Activated T-helper 17 cell treated with anti-CD3 and anti-CD28 coated beads, Interleukin-2, amount 50 U/mL, for 72 hours (primary cell): ENCODE results near the gene LAMA5. TPM values are rescaled to one million over a fixed set of nuclear protein-coding genes. Genes with fewer than 3 reads are reported as not detected.
"Not testable (repeated sequence)": the region's sequence is repeated elsewhere in the genome, so short reads cannot be mapped to it uniquely, and the experiment has no call there.

ENCODE experiments used
- ATAC-seq: fragments of 150-1000 bp; cut with Tn5 transposase; replicated peaks from 2 replicates; pipeline ENCODE4 v1.10.0; 2021; ENCODE audit warnings: mild to moderate bottlenecking, moderate library complexity
- H3K27ac Mint-ChIP-seq: one replicate; pipeline ENCODE4 v1.8.0; 2022; ENCODE audit warnings: mixed read lengths
- H3K27me3 Mint-ChIP-seq: one replicate; pipeline ENCODE4 v1.8.0; 2022; ENCODE audit warnings: mixed read lengths
- H3K36me3 Mint-ChIP-seq: one replicate; pipeline ENCODE4 v1.8.0; 2022; ENCODE audit warnings: low read depth, mild to moderate bottlenecking, mixed read lengths
- H3K4me1 Mint-ChIP-seq: one replicate; pipeline ENCODE4 v1.8.0; 2022; ENCODE audit warnings: mixed read lengths
- H3K4me3 Mint-ChIP-seq: one replicate; pipeline ENCODE4 v1.8.0; 2022; ENCODE audit warnings: mild to moderate bottlenecking, mixed read lengths
- H3K9me3 Mint-ChIP-seq: one replicate; pipeline ENCODE4 v1.8.0; 2022; ENCODE audit warnings: mixed read lengths
- total RNA-seq, 2 donors: library from RNA; stranded (reverse); gene quantifications; one replicate each; pipeline ENCODE4 v1.2.3, GENCODE V29; 2022

Gene LAMA5
- total RNA-seq, 2 donors from 2014 or later: 0.29 to 0.39 TPM

DNA sequence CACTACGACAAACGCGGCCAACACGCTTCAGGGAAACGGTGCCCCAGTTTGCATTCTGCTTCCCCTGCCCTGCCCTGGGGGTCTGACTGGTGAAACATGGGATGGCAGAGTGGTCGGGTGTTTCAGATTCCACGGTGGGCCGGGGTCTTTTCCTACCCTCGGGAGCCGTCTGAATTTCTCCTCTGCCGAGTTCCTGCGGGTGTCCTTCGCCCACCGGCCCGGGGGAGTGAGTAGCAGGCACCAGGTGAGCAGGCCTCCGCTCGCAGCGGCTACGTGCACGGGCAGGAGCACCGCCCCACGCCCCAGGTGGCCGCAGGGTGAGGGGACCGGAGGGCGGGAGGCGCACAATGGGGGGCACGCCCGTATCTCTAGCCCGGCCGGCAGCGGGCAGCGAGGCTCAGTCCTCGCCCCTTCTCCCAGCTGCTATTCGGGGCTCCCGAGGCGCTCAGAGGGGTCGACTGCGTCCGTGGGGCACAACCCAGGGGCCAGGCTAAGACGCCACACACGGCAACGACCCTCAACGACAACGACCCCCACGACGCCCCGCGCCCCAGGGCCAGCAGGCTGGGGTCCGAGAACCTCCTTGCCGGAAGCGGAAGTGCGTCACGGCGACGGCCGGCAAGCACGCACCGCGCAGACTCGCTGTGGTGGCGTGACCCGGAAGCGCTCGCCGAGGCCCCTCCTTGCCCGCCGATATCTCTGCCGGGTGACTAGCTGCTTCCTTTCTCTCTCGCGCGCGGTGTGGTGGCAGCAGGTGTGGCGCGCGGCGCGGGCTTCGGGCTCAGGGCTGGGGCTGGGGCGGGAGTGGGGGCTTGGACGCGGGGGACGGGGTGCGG, 19.5 kb upstream of the LAMA5 start, which contains the start of gene RPS21:
TSS of gene RPS21 (plus strand) at position 721 of the 836 bp plus-strand sequence. CDS start 236 bp downstream, outside the sequence.
- Mint-ChIP-seq H3K9me3 (no peaks in the 10 kb centered on the region), H3K4me1 (peaks cover 20% of the 10 kb centered on the region), H3K36me3 (peaks cover 53% of the 10 kb centered on the region), H3K27ac (peak within 1 kb of the TSS; percentile 94), H3K27me3 (no peaks in the 10 kb centered on the region), H3K4me3 (peak within 1 kb of the TSS; percentile 95)
- peak; percentile 96 for ATAC-seq

DNA sequence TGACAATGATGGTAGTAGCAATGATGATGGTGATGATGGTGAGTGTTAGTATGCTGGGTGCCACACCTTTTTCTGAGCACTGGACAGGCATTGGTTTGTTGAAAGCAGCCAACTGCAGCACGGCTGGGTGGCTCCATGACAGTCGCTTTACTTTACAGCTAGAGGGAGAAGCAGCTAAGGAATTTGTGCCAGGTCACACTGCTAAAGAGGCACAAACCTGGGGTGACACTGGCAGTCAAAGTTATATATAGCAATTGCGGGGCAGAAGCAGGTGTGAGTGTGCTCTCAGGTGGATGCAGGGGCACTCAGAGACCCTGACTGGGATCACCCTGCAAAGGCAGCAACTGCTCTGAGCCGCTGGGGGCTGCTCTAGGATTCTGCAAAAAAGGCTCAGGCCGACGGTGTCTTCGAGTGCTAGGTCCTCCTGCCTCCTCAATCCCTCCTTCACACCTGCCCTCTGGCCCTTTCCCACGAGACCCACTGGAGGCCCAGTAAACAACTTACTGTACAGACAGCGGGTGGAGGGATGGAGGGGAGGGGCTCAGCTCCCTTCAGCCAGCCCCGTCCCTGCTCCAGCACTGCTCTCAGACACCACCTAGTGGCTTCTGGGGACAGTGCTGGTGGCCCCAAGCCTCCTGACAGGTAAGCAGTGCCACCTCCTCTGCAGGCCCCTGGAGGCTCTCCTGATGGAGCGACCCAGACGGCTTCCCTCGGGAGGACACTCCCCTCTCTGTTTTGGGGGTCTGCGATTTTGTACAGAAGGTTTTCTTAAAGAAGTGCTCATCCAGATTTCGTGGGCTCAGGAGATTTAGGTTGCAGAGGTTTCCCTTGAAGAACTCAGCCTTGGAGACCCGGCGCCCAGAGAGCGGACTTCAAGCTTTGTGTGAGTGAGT, 15.4 kb upstream of the LAMA5 start:
- H3K4me3 Mint-ChIP-seq: no peak overlapping the region
- no peaks in the 10 kb centered on the region for H3K27me3 Mint-ChIP-seq
- no peaks in the 10 kb centered on the region for H3K9me3 Mint-ChIP-seq
- peaks cover 21% of the 10 kb centered on the region for H3K36me3 Mint-ChIP-seq
- H3K27ac Mint-ChIP-seq: no peak overlapping the region
- peaks cover 14% of the 10 kb centered on the region for H3K4me1 Mint-ChIP-seq
- peak; percentile 72 for ATAC-seq

- Mint-ChIP-seq H3K27me3 (no peaks in the 10 kb centered on the region), H3K27ac (no peak overlapping the region), H3K36me3 (peaks cover 14% of the 10 kb centered on the region), H3K4me1 (peaks cover 14% of the 10 kb centered on the region), H3K9me3 (no peaks in the 10 kb centered on the region), H3K4me3 (no peak overlapping the region)
- ATAC-seq: no peak
These were observed 14.7 kb upstream of the LAMA5 start for GRCh38 chr20:62381842-62382241.

DNA sequence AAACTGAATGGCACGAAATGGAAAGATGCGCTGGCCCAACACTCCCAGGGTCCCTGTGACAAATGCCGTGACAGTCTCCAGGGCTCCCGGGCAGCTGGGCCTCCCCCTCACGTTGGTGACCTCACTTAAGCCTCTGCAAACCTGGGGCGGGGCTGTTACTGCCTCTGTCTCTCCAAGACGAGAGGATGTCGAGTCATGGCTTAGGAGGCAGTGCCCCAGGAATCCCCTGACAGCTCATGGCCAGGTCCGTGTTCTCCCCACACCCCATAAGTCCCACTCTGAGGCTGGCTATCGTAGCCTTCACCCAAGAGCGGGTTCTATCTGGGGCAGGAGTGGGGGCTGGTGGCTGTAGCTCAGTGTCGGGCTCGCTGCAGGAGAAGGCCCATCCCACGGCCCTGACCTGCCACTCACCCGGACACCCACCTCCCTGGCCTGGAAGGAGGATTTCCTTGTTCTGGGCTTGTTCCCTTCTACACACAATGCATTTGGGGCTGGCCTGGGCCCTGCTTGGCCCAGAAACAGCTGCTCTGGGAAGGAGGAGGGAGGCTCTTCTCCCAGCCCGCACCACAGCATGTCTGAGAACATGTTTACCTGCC, 14.2 kb upstream of the LAMA5 start:
- Mint-ChIP-seq H3K9me3 (no peaks in the 10 kb centered on the region), H3K27ac (no peak overlapping the region), H3K4me1 (peaks cover 14% of the 10 kb centered on the region), H3K4me3 (no peak overlapping the region), H3K36me3 (peaks cover 12% of the 10 kb centered on the region), H3K27me3 (no peaks in the 10 kb centered on the region)
- ATAC-seq: no peak

DNA sequence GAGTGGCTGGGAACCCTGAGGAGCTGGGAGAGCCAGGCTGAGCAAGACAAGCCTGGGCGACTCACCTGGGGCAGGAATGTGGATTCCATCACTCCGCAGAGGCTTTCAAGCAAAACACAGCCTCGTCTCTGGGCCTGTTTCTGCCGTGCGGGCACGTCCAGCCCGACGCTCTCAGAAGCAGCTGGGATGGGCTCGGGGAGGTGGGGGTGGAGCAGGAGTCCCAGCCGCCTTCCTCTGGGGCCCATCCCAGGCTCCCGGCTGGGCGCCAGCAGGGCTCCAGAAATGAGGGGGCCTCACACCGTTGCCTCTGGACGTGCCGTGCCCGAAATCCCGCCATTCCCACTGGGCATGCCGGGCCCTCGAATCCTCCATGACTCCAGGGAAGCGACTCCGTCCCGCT, 11.1 kb upstream of the LAMA5 start:
- Mint-ChIP-seq H3K27me3 (peaks cover 4% of the 10 kb centered on the region), H3K36me3 (peaks cover 7% of the 10 kb centered on the region), H3K9me3 (no peaks in the 10 kb centered on the region), H3K4me1 (peaks cover 9% of the 10 kb centered on the region), H3K4me3 (no peak overlapping the region), H3K27ac (no peak overlapping the region)
- no peak for ATAC-seq

DNA sequence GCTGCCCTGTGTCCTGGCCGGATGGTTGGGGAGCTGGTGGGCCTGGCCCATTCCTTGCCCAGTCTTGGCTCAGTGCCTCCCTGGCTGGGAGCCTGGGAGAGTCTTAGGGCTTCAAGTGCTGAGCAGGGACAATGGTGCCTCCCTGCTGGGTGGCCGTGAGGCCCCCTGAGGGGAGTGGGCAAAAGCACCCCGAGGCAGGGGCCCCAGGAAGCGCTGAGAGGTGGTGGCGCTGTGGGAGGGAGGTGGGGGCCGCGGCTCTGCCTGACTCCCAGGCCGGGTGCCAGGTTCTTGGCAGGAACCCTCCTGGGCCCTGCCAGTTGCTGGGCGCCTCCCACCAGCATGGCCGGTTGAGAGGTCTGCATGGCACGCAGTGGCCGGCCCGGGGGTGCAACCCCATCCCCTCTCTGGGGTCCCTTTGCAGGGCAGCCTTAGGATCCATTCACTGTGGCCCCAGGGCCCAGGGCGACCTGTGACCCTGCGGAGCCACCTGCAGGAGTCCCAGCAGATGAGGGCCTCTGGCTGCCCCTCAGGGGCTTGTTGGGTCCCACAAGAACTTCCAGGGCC, 10.6 kb upstream of the LAMA5 start:
- Mint-ChIP-seq H3K4me3 (no peak overlapping the region), H3K4me1 (peaks cover 12% of the 10 kb centered on the region), H3K27me3 (peaks cover 9% of the 10 kb centered on the region), H3K9me3 (no peaks in the 10 kb centered on the region), H3K36me3 (peaks cover 7% of the 10 kb centered on the region), H3K27ac (no peak overlapping the region)
- no peak for ATAC-seq

DNA sequence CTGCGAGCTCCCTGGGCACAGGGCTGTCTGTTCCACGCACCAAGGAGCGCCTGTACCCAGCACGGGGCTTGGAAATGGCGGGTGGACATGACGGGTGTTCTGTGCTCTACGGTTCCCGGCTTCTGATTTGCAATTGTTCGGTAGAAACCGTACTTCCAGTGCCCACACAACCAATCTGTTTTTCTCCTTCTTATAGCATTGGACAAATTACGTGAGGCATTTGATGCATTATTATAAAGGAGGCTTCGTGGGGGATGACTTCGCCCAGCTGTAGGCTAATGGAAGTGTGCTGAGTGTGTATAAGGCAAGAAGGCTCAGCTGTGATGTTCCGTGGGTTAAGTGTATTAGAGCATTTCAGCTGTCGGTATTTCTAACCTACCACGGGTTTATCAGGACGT, 10.0 kb upstream of the LAMA5 start:
- H3K9me3 Mint-ChIP-seq: no peaks in the 10 kb centered on the region
- H3K4me1 Mint-ChIP-seq: peaks cover 10% of the 10 kb centered on the region
- H3K27me3 Mint-ChIP-seq: peaks cover 9% of the 10 kb centered on the region
- no peak overlapping the region for H3K27ac Mint-ChIP-seq
- ATAC-seq: no peak
- peaks cover 5% of the 10 kb centered on the region for H3K36me3 Mint-ChIP-seq
- no peak overlapping the region for H3K4me3 Mint-ChIP-seq

DNA sequence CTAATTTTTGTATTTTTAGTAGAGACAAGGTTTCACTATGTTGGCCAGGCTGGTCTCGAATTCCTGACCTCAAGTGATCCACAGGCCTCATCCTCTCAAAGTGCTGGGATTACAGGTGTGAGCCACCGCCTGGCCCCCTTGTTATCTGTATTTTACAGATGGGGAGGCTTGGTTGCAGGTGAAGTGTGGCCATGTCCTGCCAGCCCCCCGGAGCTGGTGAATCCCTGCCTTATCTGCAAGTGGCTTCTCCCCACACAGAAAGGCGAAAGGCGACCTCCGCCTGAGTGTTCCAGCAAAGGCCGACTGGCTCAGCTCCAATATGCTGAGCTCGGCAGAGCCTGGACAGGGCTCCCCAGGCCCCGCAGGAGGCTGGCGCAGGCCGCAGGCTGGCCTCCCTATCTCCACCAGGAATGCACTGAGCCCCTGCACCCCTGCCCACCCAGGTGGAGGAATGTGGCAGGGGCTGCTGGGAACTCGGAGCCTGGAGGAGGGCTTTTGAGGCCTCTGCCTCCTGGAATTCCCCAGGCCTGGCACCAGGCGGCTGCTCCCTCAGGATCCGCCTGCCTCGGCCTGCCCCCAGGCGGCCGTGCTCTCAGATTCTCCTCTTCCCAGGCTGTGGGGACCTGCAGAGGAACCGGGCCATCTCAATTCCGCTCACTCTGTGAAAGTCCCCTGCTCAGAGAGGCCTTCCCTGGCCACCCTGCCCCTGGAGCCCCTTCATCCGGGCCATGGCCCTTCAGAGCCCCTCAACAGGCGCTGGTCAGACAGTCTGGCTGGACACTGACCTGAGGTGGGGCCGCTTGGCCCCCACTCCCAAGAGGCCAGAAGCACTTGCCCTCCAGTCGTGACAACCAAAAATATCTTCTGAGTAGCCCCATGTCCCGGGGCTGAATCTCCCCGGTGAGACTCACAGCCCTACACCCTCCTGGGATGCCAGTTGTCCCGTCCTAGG, 9.3 kb upstream of the LAMA5 start:
- H3K27ac Mint-ChIP-seq: no peak overlapping the region
- no peak for ATAC-seq
- H3K9me3 Mint-ChIP-seq: no peaks in the 10 kb centered on the region
- no peaks in the 10 kb centered on the region for H3K36me3 Mint-ChIP-seq
- H3K4me3 Mint-ChIP-seq: no peak overlapping the region
- H3K4me1 Mint-ChIP-seq: peaks cover 6% of the 10 kb centered on the region
- peaks cover 9% of the 10 kb centered on the region for H3K27me3 Mint-ChIP-seq

DNA sequence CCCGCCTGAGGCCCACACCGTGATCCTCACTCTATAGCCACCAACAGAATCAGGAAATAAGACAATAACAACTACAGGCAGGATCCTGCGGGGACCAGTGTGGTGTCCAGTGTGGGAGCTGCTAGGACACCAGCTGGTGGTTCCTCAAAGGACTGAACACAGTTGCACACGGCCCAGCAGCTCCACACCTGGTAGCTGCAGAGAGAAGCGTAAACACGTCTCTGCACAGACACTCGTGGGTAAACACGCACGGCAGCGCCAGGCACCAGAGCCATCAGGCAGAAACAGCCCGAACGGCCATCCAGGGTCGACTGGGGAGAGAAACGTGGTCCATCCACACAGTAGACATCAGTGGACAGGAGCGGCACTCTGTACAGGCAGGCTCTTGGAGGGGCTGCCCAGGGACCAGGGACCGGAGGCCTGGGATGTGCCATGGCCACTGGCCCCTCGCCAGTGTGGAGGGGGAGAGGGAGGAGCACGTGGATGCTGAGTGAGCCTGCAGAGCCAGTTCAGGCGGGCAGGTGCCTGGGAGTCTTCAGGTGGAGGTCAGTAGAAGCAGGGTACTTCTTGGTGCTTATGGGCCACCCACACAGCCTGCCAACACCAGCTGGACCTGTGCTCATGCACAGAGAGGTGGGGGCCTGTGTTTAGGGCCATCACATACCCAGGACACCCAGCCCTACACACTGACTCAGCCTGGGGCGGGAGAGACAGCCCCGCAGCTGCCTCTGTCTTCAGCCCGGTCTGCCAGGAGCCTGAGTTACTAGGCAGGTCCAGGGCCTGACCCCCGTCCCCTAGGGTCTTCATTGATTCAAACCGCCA, 7.4 kb upstream of the LAMA5 start:
- peaks cover 6% of the 10 kb centered on the region for H3K4me1 Mint-ChIP-seq
- no peak for ATAC-seq
- H3K36me3 Mint-ChIP-seq: no peaks in the 10 kb centered on the region
- no peak overlapping the region for H3K4me3 Mint-ChIP-seq
- no peaks in the 10 kb centered on the region for H3K9me3 Mint-ChIP-seq
- peaks cover 10% of the 10 kb centered on the region for H3K27me3 Mint-ChIP-seq
- peak overlapping the region; percentile 55 for H3K27ac Mint-ChIP-seq

DNA sequence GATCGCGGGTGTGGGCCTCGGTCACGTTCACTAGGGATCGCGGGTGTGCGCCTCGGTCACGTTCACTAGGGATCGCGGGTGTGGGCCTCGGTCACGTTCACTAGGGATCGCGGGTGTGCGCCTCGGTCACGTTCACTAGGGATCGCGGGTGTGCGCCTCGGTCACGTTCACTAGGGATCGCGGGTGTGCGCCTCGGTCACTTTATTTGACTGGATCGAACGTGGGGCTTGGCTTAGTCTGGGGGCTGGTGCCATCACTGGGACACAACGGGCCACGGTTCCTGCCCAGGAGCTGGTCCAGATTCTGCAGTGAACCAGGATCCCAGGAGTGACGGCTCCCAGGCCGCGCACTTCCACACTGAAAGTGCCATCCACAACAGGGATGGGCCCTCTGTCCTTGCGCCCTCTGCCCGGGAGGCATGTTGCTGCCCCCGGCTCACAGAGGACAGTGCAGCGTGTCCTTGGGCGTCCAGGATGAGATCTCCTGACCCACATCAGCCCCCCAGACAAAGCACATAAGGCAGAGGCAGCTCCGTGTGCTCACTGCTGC, 6.6 kb upstream of the LAMA5 start:
- H3K9me3 Mint-ChIP-seq, H3K4me1 Mint-ChIP-seq, ATAC-seq, H3K4me3 Mint-ChIP-seq, H3K36me3 Mint-ChIP-seq: not testable (repeated sequence)
- Mint-ChIP-seq H3K27ac (peak overlapping the region; percentile 55), H3K27me3 (peaks cover 13% of the 10 kb centered on the region)

GRCh38 chr20:62372042-62372993, 5.2 kb upstream of the LAMA5 start:
- Mint-ChIP-seq H3K4me3 (no peak overlapping the region), H3K27ac (no peak overlapping the region), H3K27me3 (peaks cover 18% of the 10 kb centered on the region), H3K4me1 (peaks cover 6% of the 10 kb centered on the region), H3K9me3 (no peaks in the 10 kb centered on the region), H3K36me3 (no peaks in the 10 kb centered on the region)
- ATAC-seq: no peak

- Mint-ChIP-seq H3K4me1 (peaks cover 6% of the 10 kb centered on the region), H3K27ac (no peak overlapping the region), H3K9me3 (no peaks in the 10 kb centered on the region), H3K4me3 (no peak overlapping the region), H3K36me3 (no peaks in the 10 kb centered on the region), H3K27me3 (peaks cover 18% of the 10 kb centered on the region)
- ATAC-seq: no peak
These were observed 4.5 kb upstream of the LAMA5 start for GRCh38 chr20:62371588-62372041.
